Measurements from ENCODE around the gene SLC16A13.

Gene SLC16A13

GRCh38 chr17:7014261-7014994 is 21.4 kb upstream of the SLC16A13 start:
- DNase-seq = peak; percentile 90 to 97 (median 94)

- peak in 2 of 4 experiments; percentile 47 to 62 for DNase-seq
Observed at GRCh38 chr17:7014995-7015958, 20.5 kb upstream of the SLC16A13 start.

GRCh38 chr17:7016418-7016817 is 19.4 kb upstream of the SLC16A13 start:
- no peak for DNase-seq

GRCh38 chr17:7016886-7017826 is 18.7 kb upstream of the SLC16A13 start:
- no peak for DNase-seq

GRCh38 chr17:7017827-7018200 is 18.0 kb upstream of the SLC16A13 start:
- no peak for DNase-seq

GRCh38 chr17:7018331-7018964 is 17.4 kb upstream of the SLC16A13 start:
- DNase-seq = no peak

- no peak for DNase-seq
Observed at GRCh38 chr17:7019367-7019766, 16.4 kb upstream of the SLC16A13 start.

GRCh38 chr17:7019839-7020519 is 15.8 kb upstream of the SLC16A13 start:
- DNase-seq = no peak

- no peak for DNase-seq
Observed at GRCh38 chr17:7020894-7021664, 14.7 kb upstream of the SLC16A13 start.

GRCh38 chr17:7021993-7022778 is 13.6 kb upstream of the SLC16A13 start:
- DNase-seq = peak; percentile 40 to 70 (median 56)

- DNase-seq = no peak
Observed at GRCh38 chr17:7022781-7023571, 12.8 kb upstream of the SLC16A13 start, which contains the start of gene BCL6B. TSS of gene BCL6B (plus strand) at chr17:7023050. CDS start at chr17:7023672, 622 bp downstream.

- DNase-seq = peak; percentile 71 to 89 (median 82)
Observed at GRCh38 chr17:7023576-7024401, 12.0 kb upstream of the SLC16A13 start.

- no peak for DNase-seq
Observed at GRCh38 chr17:7024402-7024785, 11.4 kb upstream of the SLC16A13 start.

- DNase-seq = no peak
Observed at GRCh38 chr17:7025245-7025644, 10.6 kb upstream of the SLC16A13 start.

- DNase-seq = no peak
Observed at GRCh38 chr17:7026471-7027115, 9.2 kb upstream of the SLC16A13 start.

- no peak for DNase-seq
Observed at GRCh38 chr17:7027335-7027734, 8.5 kb upstream of the SLC16A13 start.

GRCh38 chr17:7029096-7029495 is 6.7 kb upstream of the SLC16A13 start:
- no peak for DNase-seq

All from activated naive CD4-positive, alpha-beta T cell (primary cell).